Suprapubic skin (tissue), 4 donors: ENCODE data around the gene IBA57.

Source experiments
- CTCF ChIP-seq, 2 donors: fragments of 200-600 bp in 1 of 2; fragments of 450-650 bp in 1 of 2; sonication (generic) in 1 of 2; IDR thresholded peaks; one replicate each; pipeline ENCODE4 v1.5.1; 2016 to 2019; ENCODE audit warnings: antibody characterized with exemption in 2 of 2, mild to moderate bottlenecking in 1 of 2, moderate library complexity in 1 of 2
- POLR2A ChIP-seq, 2 donors: fragments of 450-650 bp; IDR thresholded peaks; one replicate each; pipeline ENCODE4 v1.6.1; 2017; ENCODE audit warnings: antibody characterized with exemption in 2 of 2, mild to moderate bottlenecking in 2 of 2, moderate library complexity in 2 of 2
- POLR2AphosphoS5 ChIP-seq, 3 donors: sonication (generic); formaldehyde crosslinking; IDR thresholded peaks; one replicate each; pipeline ENCODE4 v1.6.1; 2017; ENCODE audit warnings: antibody characterized with exemption in 3 of 3

- TF ChIP-seq POLR2A (IDR thresholded peaks at IDR 0.05) = peak; percentile 86 to 91
- TF ChIP-seq CTCF (IDR thresholded peaks at IDR 0.05) = peak; percentile 38 to 39
- TF ChIP-seq POLR2AphosphoS5 (IDR thresholded peaks at IDR 0.05) = peak; percentile 35 to 76 (median 52)
Measured at GRCh38 chr1:228139931-228140723, 25.5 kb upstream of the IBA57 start, which contains the start of gene GUK1.
